ENCODE results near the gene PTPN14.
"Not testable (repeated sequence)": the region's sequence is repeated elsewhere in the genome, so short reads cannot be mapped to it uniquely, and the experiment has no call there.

PTPN14 gene

GRCh38 chr1:214551436-214552173 lies at the start of gene PTPN14:
TSS of gene PTPN14 (minus strand) at chr1:214551602. CDS start at chr1:214464803, 86,799 bp downstream.
- Histone ChIP-seq H3F3A (ENCODE audit: low read depth) (peaks cover 5% of the 10 kb centered on the region; the same call in 1 of the 2 replicates), H3K9ac (ENCODE audit: low read depth, low read length, poor library complexity, severe bottlenecking) (peak within 1 kb of the TSS; percentile 87), H3K79me2 (ENCODE audit: insufficient read depth, low read length) (peaks cover 53% of the 10 kb centered on the region), H3K9me3 (ENCODE audit: insufficient read depth, low read depth, low read length) (no peaks in the 10 kb centered on the region), H2AFZ (ENCODE audit: low read length) (peak within 1 kb of the TSS; percentile 99), H4K20me1 (ENCODE audit: insufficient read depth, low read length, poor library complexity, severe bottlenecking) (no peaks in the 10 kb centered on the region), H3K27me3 (ENCODE audit: insufficient read depth, low read length, poor library complexity, severe bottlenecking) (no peaks in the 10 kb centered on the region), H3K4me2 (ENCODE audit: low read depth, low read length, poor library complexity, severe bottlenecking) (peak within 1 kb of the TSS; percentile 78), H3K36me3 (ENCODE audit: insufficient read depth, low read length) (no peaks in the 10 kb centered on the region), H3K9me2 (replicated peaks; ENCODE audit: low read depth, low read length) (no peaks in the 10 kb centered on the region), H3K4me1 (ENCODE audit: insufficient read depth, low read length, poor library complexity, severe bottlenecking) (peaks cover 46% of the 10 kb centered on the region), H3K4me3 (ENCODE audit: low read length, poor library complexity, severe bottlenecking) (peak within 1 kb of the TSS; percentile 95)
- TF ChIP-seq EZH2phosphoT487 (IDR thresholded peaks at IDR 0.05; ENCODE audit: borderline replicate concordance): no peak
- TF ChIP-seq CTCF (conservative IDR thresholded peaks at IDR 0.05; ENCODE audit: low read length): no peak

DNA sequence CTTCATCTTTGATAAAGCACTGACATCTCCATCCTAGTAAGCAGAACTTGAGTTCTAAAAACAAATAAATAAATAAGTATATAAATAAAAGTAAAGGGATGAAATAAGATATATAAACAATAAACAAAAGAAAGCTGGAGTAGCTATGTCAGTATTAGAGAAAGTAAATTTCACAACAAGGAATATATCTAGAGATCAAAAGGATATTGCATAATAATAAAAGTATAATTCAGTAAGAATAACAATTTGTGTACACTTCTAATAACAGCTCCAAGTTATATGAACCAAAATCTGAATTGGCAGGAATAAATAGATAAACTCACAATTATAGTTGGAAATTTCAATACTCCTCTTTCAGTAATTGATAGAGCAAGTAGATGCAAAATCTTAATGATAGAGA lies 41.8 kb upstream of the PTPN14 start:
- H3K9me2 ChIP-seq (replicated peaks; ENCODE audit: low read depth, low read length): no peaks in the 10 kb centered on the region
- H3K9ac ChIP-seq (ENCODE audit: low read depth, low read length, poor library complexity, severe bottlenecking): no peak overlapping the region
- no peaks in the 10 kb centered on the region for H3K9me3 ChIP-seq (ENCODE audit: insufficient read depth, low read depth, low read length)
- no peaks in the 10 kb centered on the region for H3K4me1 ChIP-seq (ENCODE audit: insufficient read depth, low read length, poor library complexity, severe bottlenecking)
- H3F3A ChIP-seq (ENCODE audit: low read depth): no peaks in the 10 kb centered on the region
- no peaks in the 10 kb centered on the region for H3K36me3 ChIP-seq (ENCODE audit: insufficient read depth, low read length)
- no peaks in the 10 kb centered on the region for H3K27me3 ChIP-seq (ENCODE audit: insufficient read depth, low read length, poor library complexity, severe bottlenecking)
- no peaks in the 10 kb centered on the region for H4K20me1 ChIP-seq (ENCODE audit: insufficient read depth, low read length, poor library complexity, severe bottlenecking)
- no peaks in the 10 kb centered on the region for H3K79me2 ChIP-seq (ENCODE audit: insufficient read depth, low read length)
- H2AFZ ChIP-seq (ENCODE audit: low read length): no peak overlapping the region
- H3K4me2 ChIP-seq (ENCODE audit: low read depth, low read length, poor library complexity, severe bottlenecking): no peak overlapping the region
- H3K4me3 ChIP-seq (ENCODE audit: low read length, poor library complexity, severe bottlenecking): no peak overlapping the region
- TF ChIP-seq CTCF (conservative IDR thresholded peaks at IDR 0.05; ENCODE audit: low read length) (no peak), EZH2phosphoT487 (IDR thresholded peaks at IDR 0.05; ENCODE audit: borderline replicate concordance) (no peak)

GRCh38 chr1:214591918-214592317 lies 40.5 kb upstream of the PTPN14 start:
- not testable (repeated sequence) for H3K9me2 ChIP-seq (replicated peaks; ENCODE audit: low read depth, low read length); H3K27me3 ChIP-seq (ENCODE audit: insufficient read depth, low read length, poor library complexity, severe bottlenecking); H3K4me3 ChIP-seq (ENCODE audit: low read length, poor library complexity, severe bottlenecking); H3K36me3 ChIP-seq (ENCODE audit: insufficient read depth, low read length); H4K20me1 ChIP-seq (ENCODE audit: insufficient read depth, low read length, poor library complexity, severe bottlenecking); H3K4me1 ChIP-seq (ENCODE audit: insufficient read depth, low read length, poor library complexity, severe bottlenecking); H3K79me2 ChIP-seq (ENCODE audit: insufficient read depth, low read length); H3K4me2 ChIP-seq (ENCODE audit: low read depth, low read length, poor library complexity, severe bottlenecking); H3K9ac ChIP-seq (ENCODE audit: low read depth, low read length, poor library complexity, severe bottlenecking); H3K9me3 ChIP-seq (ENCODE audit: insufficient read depth, low read depth, low read length); H2AFZ ChIP-seq (ENCODE audit: low read length); H3F3A ChIP-seq (ENCODE audit: low read depth)

GRCh38 chr1:214590696-214591095 lies 39.3 kb upstream of the PTPN14 start:
- no peaks in the 10 kb centered on the region for H4K20me1 ChIP-seq (ENCODE audit: insufficient read depth, low read length, poor library complexity, severe bottlenecking)
- no peaks in the 10 kb centered on the region for H3K79me2 ChIP-seq (ENCODE audit: insufficient read depth, low read length)
- H3K4me1 ChIP-seq (ENCODE audit: insufficient read depth, low read length, poor library complexity, severe bottlenecking): no peaks in the 10 kb centered on the region
- H3K9ac ChIP-seq (ENCODE audit: low read depth, low read length, poor library complexity, severe bottlenecking): no peak overlapping the region
- no peak for TF ChIP-seq EZH2phosphoT487 (IDR thresholded peaks at IDR 0.05; ENCODE audit: borderline replicate concordance)
- TF ChIP-seq CTCF (conservative IDR thresholded peaks at IDR 0.05; ENCODE audit: low read length): peak; percentile 22; the same call in 1 of the 2 replicates
- no peak overlapping the region for H2AFZ ChIP-seq (ENCODE audit: low read length)
- no peak overlapping the region for H3K4me3 ChIP-seq (ENCODE audit: low read length, poor library complexity, severe bottlenecking)
- no peaks in the 10 kb centered on the region for H3K36me3 ChIP-seq (ENCODE audit: insufficient read depth, low read length)
- no peaks in the 10 kb centered on the region for H3K9me3 ChIP-seq (ENCODE audit: insufficient read depth, low read depth, low read length)
- H3K9me2 ChIP-seq (replicated peaks; ENCODE audit: low read depth, low read length): no peaks in the 10 kb centered on the region
- no peaks in the 10 kb centered on the region for H3F3A ChIP-seq (ENCODE audit: low read depth)
- no peak overlapping the region for H3K4me2 ChIP-seq (ENCODE audit: low read depth, low read length, poor library complexity, severe bottlenecking)
- H3K27me3 ChIP-seq (ENCODE audit: insufficient read depth, low read length, poor library complexity, severe bottlenecking): no peaks in the 10 kb centered on the region
